Measurements from ENCODE around the gene AZGP1.
"Not testable (repeated sequence)": the region's sequence is repeated elsewhere in the genome, so short reads cannot be mapped to it uniquely, and the experiment has no call there.

The AZGP1 gene

DNA sequence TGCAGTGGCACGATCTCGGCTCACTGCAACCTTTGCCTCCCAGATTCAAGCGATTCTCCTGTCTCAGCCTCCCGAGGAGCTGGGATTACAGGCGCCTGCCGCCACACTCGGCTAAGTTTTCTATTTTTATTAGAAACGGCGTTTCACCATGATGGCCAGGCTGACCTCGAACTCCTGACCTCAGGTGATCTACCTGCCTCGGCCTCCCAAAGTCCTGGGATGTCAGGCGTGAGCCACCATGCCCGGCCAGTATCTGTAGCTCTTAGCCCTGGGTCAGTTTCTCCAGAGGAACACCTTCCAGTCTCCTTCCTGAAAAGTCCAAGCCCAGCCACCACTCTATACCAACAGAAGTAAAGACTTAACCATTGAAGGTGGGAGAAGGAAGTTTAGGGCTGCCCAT, 24.4 kb upstream of the AZGP1 start:
- no peak for FAIRE-seq

GRCh38 chr7:99997545-99998137, 21.8 kb upstream of the AZGP1 start:
- peak; percentile 52 for DNase-seq (ENCODE audit: insufficient read length, low spot score)
- FAIRE-seq: no peak

More for the DNA sequence above, 24.4 kb upstream of the AZGP1 start:
- DNase-seq (ENCODE audit: insufficient read length, low spot score): no peak

DNA sequence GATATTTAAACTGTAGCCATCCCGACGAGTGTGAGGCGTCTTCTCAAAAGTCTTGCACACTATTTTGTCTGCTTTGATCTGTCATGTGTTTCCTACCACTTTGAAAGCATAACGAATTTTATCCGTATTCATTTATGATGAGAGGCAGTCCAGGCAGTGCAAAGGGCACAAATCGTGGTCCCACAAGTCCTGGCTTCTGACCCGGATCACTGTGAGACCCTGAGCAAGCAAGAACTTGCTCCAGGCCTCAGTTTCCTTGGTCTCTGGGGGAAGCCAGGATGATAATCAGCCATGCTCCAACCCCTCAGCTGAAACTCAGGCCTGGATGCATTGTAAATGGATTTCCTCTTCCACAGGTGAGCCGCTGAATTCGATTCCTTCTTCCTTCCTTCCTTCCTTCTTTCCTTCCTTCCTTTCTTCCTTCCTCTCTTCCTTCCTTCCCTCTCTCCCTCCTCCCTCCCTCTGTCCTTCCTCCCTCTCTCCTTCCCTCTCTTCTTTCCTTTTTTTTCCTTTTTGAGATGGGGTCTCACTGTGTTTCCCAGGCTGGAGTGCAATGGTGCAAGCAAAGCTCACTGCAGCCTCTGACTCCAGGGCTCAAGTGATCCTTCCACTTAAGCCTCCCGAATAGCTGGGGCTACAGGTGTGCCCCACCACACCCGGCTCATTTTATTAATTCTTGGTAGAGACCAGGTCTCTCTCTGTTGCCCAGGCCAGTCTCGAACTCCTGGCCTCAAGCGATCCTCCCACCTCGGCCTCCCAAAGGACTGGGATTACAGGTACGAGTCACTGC, 21.1 kb upstream of the AZGP1 start:
- FAIRE-seq: peak; percentile 23

DNA sequence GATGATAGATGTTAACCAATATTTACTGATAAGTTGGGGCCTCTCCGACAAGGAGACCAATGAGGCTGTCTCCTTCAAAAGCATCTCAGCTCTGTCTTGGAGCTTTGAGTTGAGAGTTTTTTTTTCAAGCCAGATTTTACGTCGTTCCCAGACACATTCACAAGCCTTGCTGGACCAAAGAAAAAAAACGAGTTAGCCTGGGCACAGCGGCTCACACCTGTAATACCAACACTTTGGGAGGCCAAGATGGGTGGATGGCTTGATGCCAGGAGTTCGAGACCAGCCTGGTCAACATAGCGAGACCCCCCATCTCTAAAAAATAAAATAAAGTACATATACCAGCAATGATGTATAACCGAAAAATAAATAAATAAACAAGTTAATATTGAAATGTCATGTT, 19.0 kb upstream of the AZGP1 start:
- FAIRE-seq (no peak), DNase-seq (ENCODE audit: insufficient read length, low spot score) (no peak)

More for the DNA sequence above, 21.1 kb upstream of the AZGP1 start:
- DNase-seq (ENCODE audit: insufficient read length, low spot score): no peak

DNA sequence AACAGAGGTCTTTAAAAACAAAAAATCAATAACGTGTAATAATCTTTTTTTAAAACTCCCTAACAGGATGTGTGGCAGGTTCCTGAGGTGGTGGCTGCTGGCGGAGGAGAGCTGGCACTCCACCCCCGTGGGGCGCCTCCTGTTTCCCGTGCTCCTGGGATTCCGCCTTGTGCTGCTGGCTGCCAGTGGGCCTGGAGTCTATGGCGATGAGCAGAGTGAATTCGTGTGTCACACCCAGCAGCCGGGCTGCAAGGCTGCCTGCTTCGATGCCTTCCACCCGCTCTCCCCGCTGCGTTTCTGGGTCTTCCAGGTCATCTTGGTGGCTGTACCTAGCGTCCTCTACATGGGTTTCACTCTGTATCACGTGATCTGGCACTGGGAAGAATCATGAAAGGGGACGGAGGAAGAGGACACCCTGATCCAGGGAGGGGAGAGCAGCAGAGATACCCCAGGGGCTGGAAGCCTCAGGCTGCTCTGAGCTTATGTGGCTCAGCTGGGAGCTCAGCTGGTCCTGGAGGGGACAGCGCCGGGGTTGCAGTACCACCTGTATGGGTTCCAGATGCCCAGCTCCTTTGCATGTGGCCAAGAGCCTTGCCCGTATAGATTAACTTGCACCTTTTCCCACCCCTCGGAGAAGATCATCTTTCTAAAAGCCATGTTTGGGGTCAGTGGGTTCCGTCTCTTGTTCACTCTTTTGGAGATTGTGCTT, 16.7 kb upstream of the AZGP1 start:
- FAIRE-seq (no peak), DNase-seq (ENCODE audit: insufficient read length, low spot score) (no peak)

- FAIRE-seq; DNase-seq (ENCODE audit: insufficient read length, low spot score): not testable (repeated sequence)
Measured at GRCh38 chr7:99991543-99991942, 15.7 kb upstream of the AZGP1 start.

- DNase-seq (ENCODE audit: insufficient read length, low spot score) (no peak), FAIRE-seq (no peak)
Measured at GRCh38 chr7:99990460-99990852, 14.6 kb upstream of the AZGP1 start.

DNA sequence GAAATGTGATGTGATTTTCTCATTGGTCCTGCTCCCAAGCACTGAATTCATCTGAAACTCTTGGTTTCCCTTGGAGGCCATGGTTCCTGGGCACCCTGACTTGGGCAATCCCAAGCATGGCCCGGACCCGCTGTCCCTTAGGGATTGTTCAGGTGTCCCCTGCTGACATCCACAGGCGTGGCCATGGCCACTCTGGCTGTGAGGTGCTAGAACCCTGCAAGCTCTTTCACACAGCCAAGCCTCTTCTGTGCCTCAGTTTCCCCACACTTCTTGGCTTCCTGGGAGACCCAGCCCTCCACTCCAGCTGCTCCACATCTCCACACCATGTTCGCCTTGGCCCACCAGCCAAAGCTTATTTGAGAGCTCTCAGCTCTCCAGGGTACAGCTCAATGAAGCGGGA, 12.0 kb upstream of the AZGP1 start:
- DNase-seq (ENCODE audit: insufficient read length, low spot score): no peak
- FAIRE-seq: no peak

GRCh38 chr7:99987306-99987705, 11.5 kb upstream of the AZGP1 start:
- not testable (repeated sequence) for FAIRE-seq

DNA sequence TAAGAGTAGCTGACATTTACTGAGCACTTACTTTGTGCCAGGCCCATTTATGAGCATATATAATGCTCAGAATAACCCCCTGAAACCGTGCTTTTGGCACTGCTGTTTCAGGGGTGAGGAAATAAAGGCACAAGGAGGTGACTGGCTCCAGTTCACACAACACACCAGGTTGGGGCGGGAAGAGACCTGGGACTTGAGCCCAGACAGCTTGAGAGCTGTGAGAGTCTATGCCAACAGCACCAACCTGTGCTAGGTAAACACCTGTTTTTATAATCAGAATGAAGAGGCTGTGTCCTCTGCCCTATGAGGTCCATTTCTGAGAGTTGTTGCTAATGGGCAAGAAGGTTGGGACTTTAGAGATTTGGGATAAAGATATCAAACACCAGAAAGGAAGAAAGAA, 8.8 kb upstream of the AZGP1 start:
- no peak for FAIRE-seq
- DNase-seq (ENCODE audit: insufficient read length, low spot score): no peak

More at GRCh38 chr7:99987306-99987705, 11.5 kb upstream of the AZGP1 start:
- not testable (repeated sequence) for DNase-seq (ENCODE audit: insufficient read length, low spot score)

- not testable (repeated sequence) for FAIRE-seq; DNase-seq (ENCODE audit: insufficient read length, low spot score)
Measured at GRCh38 chr7:99981066-99981465, 5.2 kb upstream of the AZGP1 start.

DNA sequence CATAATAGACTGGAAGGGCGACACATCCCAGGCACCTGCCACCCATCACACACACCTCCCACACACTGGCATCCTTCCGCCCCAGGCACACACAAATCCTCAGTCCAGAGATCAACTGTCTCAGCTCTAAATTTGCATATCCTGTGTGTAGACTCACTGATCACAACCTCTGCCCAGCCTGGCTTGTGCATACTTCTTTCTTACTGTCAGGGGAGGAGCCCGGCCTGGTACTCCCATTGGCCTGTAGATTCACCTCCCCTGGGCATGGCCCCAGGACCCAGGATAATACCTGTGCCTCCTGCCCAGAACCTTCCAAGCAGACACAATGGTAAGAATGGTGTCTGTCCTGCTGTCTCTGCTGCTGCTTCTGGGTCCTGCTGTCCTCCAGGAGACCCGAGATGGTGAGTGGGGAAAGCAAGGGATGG, 4.6 kb upstream of the AZGP1 start:
- not testable (repeated sequence) for FAIRE-seq; DNase-seq (ENCODE audit: insufficient read length, low spot score)

GRCh38 chr7:99979814-99980225, 4.0 kb upstream of the AZGP1 start:
- DNase-seq (ENCODE audit: insufficient read length, low spot score): not testable (repeated sequence)
- peak; percentile 78 for FAIRE-seq

DNA sequence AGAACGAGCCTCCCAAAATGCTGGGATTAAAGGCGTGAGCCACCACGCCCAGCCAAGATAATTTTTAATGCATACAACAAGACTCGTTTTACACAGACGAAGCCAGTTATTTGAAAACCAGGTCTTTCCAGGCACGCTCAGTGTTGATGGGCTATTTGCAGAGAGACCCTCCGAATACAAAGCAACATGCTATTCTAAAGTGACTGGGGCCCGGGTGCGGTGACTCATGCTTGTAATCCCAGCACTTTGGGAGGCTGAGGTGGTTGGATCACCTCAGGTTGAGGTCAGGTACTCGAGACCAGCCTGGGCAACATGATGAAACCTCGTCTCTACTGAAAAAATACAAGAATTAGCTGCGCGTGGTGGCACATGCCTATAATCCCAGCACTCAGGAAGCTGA, 795 bp upstream of the AZGP1 start:
- no peak for FAIRE-seq

DNA sequence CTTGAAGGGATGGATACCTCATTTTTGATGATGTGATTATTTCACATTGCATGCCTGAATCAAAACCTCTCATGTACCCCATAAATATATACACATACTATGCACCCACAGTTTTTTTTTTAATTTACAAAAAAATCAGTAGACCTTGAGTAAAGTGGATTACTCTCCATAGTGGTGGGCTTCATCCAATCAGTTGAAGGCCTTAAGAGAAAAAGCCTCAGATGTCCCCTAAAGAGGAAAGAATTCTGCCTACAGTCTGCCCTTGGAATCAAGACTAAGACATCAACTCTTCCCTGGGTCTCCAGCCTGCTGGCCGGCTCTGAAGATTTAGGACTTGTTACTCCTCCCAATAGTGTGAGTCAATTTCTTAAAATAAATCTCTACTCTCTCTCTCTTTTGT, 1.1 kb downstream of the AZGP1 start:
- FAIRE-seq: no peak
- DNase-seq (ENCODE audit: insufficient read length, low spot score): no peak

More for the DNA sequence above, 795 bp upstream of the AZGP1 start:
- DNase-seq (ENCODE audit: insufficient read length, low spot score): no peak

DNA sequence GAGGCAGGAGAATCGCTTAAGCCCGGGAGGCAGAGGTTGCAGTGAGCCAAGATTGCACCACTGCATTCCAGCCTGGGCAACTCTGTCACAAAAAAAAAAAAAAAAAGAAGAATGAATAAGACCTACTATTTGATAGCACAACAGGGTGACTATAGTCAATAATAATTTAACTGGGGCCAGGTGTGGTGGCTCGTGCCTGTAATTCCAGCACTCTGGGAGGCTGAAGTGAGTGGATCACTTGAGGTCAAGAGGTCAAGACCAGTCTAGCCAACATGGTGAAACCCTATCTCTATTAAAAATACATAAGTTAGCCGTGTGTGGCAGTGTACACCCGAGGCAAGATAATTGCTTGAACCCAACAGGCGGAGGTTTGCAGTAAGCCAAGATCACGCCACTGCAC, 2.0 kb downstream of the AZGP1 start:
- DNase-seq (ENCODE audit: insufficient read length, low spot score); FAIRE-seq: not testable (repeated sequence)

DNA sequence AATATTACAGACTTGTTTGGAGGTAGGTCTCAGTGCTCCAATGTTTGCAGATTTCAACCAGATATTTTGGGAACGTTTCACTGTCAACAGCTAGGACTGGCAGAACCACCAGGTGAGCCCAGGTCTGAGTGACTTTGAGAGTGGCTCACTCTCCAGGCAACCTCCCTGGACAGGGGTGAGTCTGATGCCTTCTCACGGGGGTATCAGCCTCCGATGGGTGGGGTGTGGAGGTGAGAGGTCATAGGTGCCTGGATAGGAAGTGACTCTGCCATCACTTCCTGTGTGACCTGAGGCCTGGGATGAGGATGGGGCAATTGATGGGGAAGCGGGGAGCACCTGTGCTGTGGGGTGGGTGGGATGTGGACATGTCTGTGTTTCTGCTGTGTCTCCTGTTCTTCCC, 4.6 kb downstream of the AZGP1 start:
- FAIRE-seq: no peak
- no peak for DNase-seq (ENCODE audit: insufficient read length, low spot score)

DNA sequence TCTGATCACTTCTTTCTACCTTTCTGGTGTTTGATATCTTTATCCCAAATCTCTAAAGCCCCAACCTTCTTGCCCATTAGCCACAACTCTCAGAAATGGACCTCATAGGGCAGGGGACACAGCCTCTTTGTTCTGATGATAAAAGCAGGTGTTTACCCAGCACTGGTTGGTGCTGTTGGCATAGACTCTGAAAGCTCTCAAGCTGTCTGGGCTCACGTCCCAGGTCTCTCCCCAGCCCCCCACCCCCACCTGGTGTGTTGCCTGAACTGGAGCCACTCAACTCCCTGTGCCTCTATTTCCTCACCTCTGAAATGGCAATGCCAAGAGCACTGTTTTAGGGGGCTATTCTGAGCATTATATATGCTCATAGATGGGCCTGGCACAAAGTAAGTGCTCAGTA, 6.0 kb downstream of the AZGP1 start:
- not testable (repeated sequence) for DNase-seq (ENCODE audit: insufficient read length, low spot score)
- peak; percentile 33 for FAIRE-seq

GRCh38 chr7:99969298-99969697, 6.5 kb downstream of the AZGP1 start:
- no peak for DNase-seq (ENCODE audit: insufficient read length, low spot score)

GRCh38 chr7:99958564-99959227, 17.1 kb downstream of the AZGP1 start:
- FAIRE-seq: no peak
- DNase-seq (ENCODE audit: insufficient read length, low spot score): no peak

More at GRCh38 chr7:99969298-99969697, 6.5 kb downstream of the AZGP1 start:
- FAIRE-seq: no peak

GRCh38 chr7:99955247-99955646, 20.6 kb downstream of the AZGP1 start:
- FAIRE-seq (no peak), DNase-seq (ENCODE audit: insufficient read length, low spot score) (no peak)

Data from GM19239 (cell line).